Activated T-helper 1 cell treated with anti-CD3 and anti-CD28 coated beads, Interleukin-2, amount 50 U/mL, for 16 hours (primary cell): ENCODE measurements around the gene RUFY4.

Experiments used
- DNase-seq, 2 donors: peaks; one replicate each; pipeline ENCODE4 v3.0.0-alpha.2; 2020; ENCODE audit warnings: low read depth in 1 of 2, low spot score in 1 of 2

RUFY4 gene, protein sequence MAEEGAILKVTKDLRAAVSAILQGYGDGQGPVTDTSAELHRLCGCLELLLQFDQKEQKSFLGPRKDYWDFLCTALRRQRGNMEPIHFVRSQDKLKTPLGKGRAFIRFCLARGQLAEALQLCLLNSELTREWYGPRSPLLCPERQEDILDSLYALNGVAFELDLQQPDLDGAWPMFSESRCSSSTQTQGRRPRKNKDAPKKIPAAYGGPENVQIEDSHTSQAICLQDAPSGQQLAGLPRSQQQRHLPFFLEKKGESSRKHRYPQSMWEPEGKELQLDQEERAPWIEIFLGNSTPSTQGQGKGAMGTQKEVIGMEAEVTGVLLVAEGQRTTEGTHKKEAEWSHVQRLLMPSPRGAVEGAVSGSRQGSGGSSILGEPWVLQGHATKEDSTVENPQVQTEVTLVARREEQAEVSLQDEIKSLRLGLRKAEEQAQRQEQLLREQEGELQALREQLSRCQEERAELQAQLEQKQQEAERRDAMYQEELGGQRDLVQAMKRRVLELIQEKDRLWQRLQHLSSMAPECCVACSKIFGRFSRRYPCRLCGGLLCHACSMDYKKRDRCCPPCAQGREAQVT

DNA sequence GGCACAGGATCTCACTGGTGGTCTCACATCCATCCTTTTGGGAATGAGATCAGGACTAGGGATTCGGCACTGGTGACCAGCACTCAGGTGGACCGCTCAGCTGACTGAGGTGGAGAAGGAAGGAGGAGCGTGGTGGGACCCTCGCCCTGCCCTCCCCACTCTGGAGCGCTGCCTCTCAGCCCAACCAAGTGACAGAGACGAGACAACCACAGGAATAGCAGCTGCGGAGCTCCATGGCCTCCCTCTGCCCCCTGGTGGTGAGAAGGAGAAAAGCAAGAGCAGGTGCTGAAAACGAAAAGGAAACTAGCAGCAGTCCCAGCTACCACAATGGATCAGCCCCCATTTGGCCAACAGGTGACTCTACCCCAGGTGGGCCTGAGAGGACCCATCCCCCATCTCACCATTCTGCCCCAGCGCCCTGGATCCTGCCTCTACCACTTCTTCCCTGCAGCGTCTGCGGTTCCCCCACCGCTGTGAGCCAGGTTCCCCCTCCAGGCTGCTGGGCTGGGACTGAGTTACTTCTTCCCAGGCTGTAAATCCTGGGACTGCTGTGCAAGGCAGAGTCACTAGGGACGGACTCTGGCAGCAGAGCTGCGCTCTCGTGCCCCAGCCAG is at the start of gene RUFY4:
Gene RUFY4, plus strand, starts transcription at position 533 of the 614 bp plus-strand sequence. CDS start 1,353 bp downstream, outside the sequence.
- DNase-seq: peak in 1 of 2 donors; percentile 29

DNA sequence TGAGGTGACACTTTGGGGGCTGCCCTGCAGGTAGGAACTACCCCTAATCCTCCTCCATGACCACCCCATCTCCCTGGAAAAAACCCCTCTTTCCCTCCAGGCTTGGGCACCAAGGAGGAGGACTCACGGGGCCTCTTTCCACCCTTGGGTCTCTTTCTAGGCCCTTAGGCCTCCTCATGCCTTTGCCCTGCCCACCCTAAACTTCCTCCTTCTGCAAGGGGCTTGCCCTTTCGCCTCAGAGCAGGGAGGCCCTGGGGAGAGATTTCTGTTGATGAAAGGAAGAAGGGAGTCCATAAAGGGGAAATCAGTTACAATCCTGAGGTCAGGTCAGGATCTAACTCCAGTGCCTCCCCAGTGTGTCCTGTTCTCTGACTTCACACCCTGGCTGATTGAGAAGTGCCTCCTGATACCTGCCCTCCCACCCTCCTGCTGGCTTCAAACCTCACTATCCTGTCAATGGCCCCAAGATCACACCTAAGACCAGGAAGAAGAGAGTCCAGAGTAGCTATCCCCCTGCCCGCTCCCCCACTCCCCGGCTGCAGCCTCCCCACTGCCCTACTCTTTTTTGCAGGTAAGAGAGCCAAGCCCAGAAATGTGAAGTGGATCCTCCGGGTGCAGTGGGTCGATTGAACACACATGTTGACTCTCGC is 49.5 kb upstream of the RUFY4 start:
- no peak for DNase-seq

DNA sequence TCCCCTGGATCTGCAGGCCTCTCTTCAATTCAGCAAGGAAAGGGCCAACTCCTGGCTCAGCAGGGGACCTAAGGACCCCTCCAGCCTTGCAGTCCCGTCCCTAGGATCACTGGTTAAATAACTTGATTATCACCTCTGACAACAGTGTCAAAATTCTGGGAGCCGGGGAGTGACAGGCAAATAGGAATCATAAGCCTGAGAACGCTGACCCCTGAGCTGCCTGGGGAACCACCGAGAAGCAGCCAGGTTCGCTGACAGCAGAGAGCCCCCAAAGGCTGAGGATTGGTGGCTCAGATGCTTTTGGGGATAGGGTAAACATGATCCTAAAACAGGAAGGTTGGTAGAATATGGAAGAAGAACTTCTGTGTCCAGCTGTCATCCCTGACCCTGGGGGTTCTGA is 48.8 kb upstream of the RUFY4 start:
- DNase-seq: no peak

DNA sequence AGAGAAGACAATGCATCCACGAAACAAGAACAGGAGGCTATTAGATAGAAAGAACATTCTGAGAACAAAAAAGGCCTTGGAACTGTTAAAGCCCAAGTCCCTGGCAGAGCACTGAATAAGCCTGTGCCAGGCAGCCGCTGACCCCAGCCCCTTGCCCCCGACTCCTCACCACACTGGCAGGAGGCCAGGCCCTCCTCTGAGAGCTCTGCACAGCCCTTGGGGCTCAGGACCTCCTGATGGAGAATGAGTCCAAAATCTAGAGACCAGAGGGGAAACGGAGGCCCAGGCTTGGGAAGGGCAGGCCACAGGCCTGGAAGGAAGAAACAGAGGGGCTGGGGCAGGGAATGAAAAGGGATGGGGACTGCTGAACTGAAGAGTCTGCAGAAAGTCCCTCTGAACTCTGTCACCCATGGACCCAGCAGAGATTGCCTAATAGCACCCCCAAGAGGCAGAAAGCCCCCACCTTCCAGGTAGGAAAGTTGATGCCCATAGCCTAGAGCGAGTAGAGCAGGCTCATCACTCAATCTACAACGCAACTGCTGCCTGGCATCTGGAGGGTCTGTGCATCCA is 48.0 kb upstream of the RUFY4 start:
- no peak for DNase-seq

- no peak for DNase-seq
Measured at GRCh38 chr2:218021536-218022071, 47.4 kb upstream of the RUFY4 start.

GRCh38 chr2:218022131-218022850 is 46.8 kb upstream of the RUFY4 start:
- DNase-seq: no peak

- DNase-seq: no peak
Measured at GRCh38 chr2:218022851-218023530, 46.1 kb upstream of the RUFY4 start.

DNA sequence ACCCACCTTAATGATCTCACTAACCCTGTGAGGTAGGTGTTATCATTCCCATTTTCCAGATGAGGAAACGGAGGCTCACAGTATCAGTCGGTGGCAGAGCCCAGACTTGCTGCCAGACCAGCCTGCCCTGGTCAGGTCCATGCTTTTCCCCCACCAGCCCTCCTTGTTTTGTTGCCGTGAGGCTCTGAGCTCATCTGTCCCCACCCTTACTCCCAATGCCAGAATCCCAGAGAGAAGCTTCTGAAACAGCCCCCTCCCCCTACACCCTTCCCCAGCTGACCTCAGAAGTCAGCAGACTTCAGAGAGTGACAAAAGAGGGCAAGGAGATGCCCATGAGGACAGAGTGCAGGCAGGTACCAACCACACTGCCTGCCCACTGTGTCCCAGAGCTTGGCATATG is 45.4 kb upstream of the RUFY4 start:
- DNase-seq: no peak

DNA sequence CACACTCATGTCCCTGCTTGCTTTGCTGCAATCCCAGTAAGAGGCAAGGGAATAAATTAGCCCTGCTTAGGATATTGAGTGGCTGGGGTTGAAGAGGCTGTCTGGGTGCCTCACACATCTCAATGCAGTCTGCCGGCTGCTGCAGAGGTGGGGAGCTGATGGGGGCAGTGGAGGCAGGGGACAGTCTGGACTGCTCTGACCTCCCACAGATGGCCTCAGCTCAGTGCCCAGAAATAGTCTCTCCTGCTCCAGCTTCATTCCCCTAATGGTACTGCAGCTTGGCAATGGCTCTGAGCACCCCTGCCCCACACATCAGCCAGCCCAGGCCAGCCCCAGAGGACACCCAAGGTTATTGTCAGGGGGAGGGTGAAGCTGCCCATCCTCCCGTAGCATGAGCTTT is 44.7 kb upstream of the RUFY4 start:
- DNase-seq: no peak

DNA sequence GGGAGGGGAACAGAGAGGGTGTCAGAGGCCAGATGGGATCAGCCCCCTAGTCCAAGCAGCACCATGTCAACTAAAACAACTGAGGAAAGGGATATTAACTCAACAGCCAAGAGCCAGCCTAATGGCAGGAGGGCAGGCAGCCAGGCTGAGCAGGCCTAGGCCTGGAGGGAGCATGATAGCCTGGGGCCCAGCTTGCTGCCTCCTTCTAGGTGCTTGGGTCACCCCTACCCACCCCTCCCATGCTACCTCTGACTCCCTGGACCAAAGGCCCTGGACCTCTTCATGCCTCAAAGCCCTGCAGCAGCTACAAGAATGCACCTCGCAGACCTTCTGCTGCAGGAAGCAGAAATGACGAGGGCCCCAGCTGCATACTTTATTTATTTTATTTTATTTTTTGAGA is 44.2 kb upstream of the RUFY4 start:
- no peak for DNase-seq

- DNase-seq: no peak
Measured at GRCh38 chr2:218026244-218026643, 42.8 kb upstream of the RUFY4 start.

DNA sequence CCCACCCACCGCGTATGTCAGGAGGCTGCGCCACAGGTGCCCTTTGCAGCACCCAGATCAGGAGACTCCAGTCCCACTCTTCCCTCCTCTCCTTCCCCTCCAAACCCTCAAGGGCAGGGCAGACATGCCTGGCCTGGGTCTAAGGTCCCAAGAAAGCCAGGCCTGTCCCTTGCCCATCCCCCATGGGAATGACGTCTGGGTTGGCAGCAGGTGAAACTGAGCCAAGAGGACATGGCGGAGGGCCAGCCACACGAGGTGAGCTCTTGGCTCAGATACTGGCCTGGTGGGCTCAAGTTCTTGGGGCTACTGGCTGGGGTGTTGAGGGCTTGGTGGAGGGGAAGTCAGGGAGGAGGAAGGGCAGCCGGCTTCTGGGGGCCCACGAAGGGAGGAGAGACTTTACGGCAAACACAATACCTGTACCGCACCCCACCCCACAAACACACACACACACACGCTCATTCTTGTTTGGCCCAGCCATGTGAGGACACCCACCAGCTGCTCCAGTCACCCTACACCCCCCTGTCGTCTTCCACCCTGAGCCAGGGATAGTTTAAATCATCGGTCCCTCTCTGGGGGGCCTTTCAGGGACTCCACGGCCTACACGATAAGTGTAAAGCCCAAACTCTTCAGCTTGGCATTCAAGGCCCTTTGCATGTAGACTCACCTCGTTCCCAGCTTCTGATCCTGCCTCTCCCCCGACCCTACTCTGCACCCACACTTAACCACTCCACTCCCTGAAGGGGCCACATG is 42.2 kb upstream of the RUFY4 start:
- no peak for DNase-seq

GRCh38 chr2:218027426-218028188 is 41.4 kb upstream of the RUFY4 start:
- DNase-seq: no peak

DNA sequence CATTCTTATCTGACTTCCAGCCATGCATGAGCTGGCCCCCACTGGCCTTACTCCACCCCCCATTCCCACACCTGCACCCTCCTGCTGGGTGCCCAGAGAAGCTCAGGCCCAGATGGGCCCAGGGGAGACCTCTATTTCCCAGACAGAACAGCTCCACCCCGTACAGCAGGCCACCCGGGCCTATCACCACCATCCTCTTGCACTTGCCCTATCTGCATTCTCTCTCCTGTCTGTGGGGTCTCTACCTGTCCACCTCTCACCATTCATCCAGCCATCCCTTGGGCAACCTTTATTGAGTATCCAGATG is 40.9 kb upstream of the RUFY4 start:
- DNase-seq: no peak

DNA sequence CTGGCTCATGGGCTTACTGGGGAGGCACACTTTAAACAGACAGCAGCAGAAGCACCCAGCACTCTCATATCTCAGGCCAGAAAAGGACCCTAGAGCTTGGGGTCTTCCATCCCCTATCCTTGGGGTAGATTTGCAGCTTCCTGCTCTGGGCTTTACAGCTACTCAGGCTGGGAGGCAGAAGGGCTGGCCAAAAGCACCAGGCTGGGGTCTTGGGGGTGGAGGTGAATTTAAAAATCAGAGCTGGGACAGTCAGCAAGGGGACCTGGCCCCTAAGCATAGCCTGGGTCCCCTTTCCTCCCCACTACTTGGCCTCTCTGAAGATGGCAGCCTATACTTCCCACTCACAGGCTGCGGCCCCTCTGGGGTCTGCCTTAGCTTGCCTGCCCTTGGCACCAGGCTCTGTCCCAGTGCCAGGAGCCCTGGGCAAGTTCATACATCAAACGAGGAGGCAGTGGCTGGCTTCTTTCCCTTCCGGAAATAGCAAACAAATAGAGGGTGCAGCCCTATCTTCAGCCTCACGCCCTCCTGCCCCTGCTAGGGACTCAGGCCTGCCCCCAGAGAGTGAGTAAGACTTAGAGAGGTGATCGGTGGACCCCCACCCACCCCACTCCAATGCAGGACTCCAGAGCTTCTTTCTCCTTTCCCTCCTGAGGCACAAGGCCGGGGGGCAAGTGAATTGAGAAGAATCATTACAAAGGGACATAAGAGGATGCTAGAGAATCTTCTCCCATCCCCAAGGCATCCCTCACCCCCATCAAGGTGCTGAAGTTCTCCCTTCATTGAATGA is 40.3 kb upstream of the RUFY4 start:
- DNase-seq: no peak

DNA sequence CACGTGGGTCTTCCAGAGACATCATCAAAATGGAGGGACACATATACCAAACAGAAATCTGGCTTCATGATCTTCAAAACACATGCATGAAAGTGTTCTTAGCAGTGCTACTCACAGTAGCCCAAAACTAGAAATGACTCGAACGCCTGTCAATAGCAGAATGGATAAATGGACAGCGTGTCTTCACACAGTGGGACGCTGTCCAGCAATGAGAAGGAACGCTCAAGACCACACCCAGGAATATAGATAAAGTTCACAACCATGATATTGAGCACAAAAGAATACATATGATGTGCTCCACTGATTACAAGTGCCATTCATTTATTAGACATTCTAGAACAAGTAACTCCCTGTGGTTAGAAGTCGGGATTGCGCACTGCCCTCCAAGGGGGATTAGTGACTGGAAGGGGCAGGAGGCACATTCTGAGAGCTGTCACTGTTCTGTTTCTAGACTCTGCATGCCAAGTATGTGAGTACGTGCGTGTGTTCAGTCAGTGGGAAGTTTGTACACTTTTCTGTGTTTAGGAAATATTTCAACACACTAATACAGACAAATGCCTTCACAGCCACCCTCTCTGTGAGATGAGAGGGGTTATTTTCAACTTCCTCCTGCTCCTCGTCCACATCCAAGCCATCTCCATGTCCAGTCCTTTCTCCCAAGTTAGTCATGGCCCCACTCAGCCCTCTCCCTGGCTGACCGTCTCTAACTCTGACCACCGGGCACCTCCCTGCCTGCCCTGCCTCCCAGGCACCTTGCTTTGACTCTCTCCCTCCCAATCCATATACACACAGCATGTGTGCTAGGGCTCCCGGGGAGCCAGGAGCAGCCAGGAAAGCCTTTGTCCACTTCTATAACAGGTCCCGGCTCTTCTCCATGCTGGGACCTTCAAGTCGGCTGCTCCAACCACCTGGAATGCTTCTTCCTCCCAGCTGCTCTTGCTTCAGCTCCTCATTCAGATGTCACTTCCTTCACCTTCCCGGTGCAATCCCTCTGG is 39.4 kb upstream of the RUFY4 start:
- DNase-seq: no peak
